ENCODE measurements around the gene SRGAP3. TPM values are rescaled to one million over a fixed set of nuclear protein-coding genes. Genes with fewer than 3 reads are reported as not detected.

Gene SRGAP3
- total RNA-seq, 2 experiments from 2014 or later = 1.8 to 2.5 TPM

DNA sequence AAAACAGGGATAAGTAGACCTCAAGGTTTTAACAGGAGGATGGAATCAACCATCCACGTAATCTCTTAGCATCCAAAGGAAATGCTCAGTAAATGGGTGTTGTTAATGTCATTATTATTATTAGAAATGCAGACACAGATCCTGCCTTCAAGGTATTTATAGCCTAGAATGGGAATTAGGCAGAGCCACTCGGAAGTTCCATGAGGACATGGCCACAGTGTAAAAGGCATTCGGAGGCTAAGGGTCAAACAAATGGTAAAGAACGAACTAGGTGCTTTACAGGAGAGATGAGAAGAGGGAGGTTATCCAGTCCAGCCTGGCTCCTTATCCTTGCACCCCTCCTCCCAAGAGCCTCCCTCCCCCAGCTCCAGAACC, 65.0 kb downstream of the SRGAP3 start:
- Mint-ChIP-seq H3K27me3 (no peaks in the 10 kb centered on the region), H3K9me3 (no peaks in the 10 kb centered on the region), H3K27ac (no peak overlapping the region), H3K4me3 (no peak overlapping the region), H3K4me1 (ENCODE audit: low read depth) (peaks cover 18% of the 10 kb centered on the region), H3K36me3 (ENCODE audit: low read depth) (no peaks in the 10 kb centered on the region)
- intact Hi-C loops (cut with micrococcal nuclease) = no loop called here
- CTCF ChIA-PET = no interaction called here
- TF ChIP-seq, protein P1, sequence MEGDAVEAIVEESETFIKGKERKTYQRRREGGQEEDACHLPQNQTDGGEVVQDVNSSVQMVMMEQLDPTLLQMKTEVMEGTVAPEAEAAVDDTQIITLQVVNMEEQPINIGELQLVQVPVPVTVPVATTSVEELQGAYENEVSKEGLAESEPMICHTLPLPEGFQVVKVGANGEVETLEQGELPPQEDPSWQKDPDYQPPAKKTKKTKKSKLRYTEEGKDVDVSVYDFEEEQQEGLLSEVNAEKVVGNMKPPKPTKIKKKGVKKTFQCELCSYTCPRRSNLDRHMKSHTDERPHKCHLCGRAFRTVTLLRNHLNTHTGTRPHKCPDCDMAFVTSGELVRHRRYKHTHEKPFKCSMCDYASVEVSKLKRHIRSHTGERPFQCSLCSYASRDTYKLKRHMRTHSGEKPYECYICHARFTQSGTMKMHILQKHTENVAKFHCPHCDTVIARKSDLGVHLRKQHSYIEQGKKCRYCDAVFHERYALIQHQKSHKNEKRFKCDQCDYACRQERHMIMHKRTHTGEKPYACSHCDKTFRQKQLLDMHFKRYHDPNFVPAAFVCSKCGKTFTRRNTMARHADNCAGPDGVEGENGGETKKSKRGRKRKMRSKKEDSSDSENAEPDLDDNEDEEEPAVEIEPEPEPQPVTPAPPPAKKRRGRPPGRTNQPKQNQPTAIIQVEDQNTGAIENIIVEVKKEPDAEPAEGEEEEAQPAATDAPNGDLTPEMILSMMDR (IDR thresholded peaks at IDR 0.05) = no peak
- no peak for ATAC-seq
- no peak for DNase-seq
- POLR2A ChIA-PET = no interaction called here

DNA sequence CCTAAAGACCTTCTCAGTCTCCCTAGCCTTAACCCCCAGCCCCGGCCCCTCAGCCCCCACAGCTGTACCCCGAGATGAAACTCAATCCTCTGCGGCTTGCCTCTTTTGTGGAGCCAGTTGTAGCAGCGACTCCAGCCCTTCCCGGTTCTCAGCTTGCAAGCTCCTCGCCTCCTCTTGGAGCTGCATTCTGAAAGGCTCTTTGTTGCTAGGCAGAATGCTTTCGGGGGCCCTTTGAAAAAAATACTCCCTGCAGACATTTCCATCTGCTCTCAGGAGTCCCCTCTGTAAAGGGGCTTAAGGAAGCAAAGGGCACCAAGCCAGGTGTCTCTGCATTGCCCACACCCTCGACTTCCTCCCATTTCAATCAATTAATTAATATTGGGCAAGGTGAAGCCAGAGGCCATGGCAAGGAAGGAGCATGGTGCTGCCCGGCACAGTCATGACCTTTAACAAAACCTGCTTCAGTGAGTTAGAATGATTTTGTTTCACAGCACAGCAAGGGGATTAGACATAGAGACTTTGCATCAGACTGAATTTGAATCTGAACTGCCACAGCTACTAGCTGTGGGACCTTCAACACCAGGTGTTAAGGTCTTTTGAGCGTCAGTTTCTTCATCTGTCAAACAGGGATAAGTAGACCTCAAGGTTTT, 65.5 kb downstream of the SRGAP3 start:
- Mint-ChIP-seq H3K9me3 (no peaks in the 10 kb centered on the region), H3K36me3 (ENCODE audit: low read depth) (no peaks in the 10 kb centered on the region), H3K27me3 (no peaks in the 10 kb centered on the region), H3K27ac (no peak overlapping the region), H3K4me3 (no peak overlapping the region), H3K4me1 (ENCODE audit: low read depth) (peaks cover 19% of the 10 kb centered on the region)
- TF ChIP-seq, protein P1 (IDR thresholded peaks at IDR 0.05) = no peak
- ATAC-seq (no peak), DNase-seq (no peak)
- intact Hi-C loops (cut with micrococcal nuclease) = no loop called here
- POLR2A ChIA-PET = no interaction called here
- CTCF ChIA-PET = no interaction called here

DNA sequence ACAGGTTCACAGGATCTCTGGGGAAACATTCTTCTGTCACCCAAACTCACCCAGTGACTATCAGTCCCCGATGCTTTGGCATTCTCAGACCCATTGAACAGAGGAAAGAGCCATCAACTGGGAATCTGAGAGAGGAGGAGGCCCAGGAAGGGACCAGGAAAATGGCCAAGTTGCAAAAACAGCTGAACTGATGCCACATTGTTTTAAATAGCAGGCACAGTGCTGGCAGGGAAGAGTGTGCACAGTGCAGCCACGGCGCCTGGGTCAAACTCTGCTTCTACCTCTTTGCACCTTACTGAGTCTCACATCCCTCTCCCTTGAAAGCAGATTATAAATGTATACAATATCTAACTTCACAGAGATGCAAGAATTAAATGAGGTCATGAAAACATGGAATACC, 66.4 kb downstream of the SRGAP3 start:
- ChIA-PET POLR2A (no interaction called here), CTCF (no interaction called here)
- H3K9me3 Mint-ChIP-seq = no peaks in the 10 kb centered on the region

DNA sequence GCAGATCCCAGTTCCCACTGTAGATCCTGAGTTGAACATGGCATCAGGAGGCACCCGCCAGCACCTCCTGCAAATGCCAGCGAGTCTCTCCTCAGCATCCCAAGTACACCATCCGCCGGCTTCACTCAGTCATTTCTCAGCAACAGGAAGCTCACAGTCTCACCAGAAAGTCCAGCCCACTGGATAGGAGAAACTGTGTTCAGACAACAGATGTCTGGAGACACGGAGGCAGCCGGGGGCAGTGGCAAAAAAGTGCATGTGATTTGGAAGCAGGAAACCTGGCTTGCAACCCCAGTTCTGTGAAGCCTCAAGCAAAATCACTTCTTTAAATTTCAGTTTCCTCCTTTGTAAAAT, 68.7 kb downstream of the SRGAP3 start:
- Mint-ChIP-seq H3K4me1 (ENCODE audit: low read depth) (peaks cover 22% of the 10 kb centered on the region), H3K4me3 (peak overlapping the region; percentile 51), H3K27ac (peak overlapping the region; percentile 35), H3K27me3 (no peaks in the 10 kb centered on the region), H3K9me3 (no peaks in the 10 kb centered on the region), H3K36me3 (ENCODE audit: low read depth) (no peaks in the 10 kb centered on the region)
- POLR2A ChIA-PET = no interaction called here
- CTCF ChIA-PET = interaction anchor here (1.1 kb wide), 1 partner anchor 13 kb away, joined by 5 read pairs; no protein-coding TSS in a partner anchor
- DNase-seq (peak; percentile 32), ATAC-seq (peak; percentile 54)
- TF ChIP-seq, protein P1 (IDR thresholded peaks at IDR 0.05) = no peak
- intact Hi-C loops (cut with micrococcal nuclease) = no loop called here

More for the DNA sequence above, 66.4 kb downstream of the SRGAP3 start:
- H3K4me1 Mint-ChIP-seq (ENCODE audit: low read depth) = peaks cover 22% of the 10 kb centered on the region
- ATAC-seq (no peak), DNase-seq (no peak)
- no peaks in the 10 kb centered on the region for H3K36me3 Mint-ChIP-seq (ENCODE audit: low read depth)
- H3K27ac Mint-ChIP-seq = no peak overlapping the region
- no peak overlapping the region for H3K4me3 Mint-ChIP-seq
- TF ChIP-seq, protein P1 (IDR thresholded peaks at IDR 0.05) = no peak
- H3K27me3 Mint-ChIP-seq = no peaks in the 10 kb centered on the region
- intact Hi-C loops (cut with micrococcal nuclease) = no loop called here

DNA sequence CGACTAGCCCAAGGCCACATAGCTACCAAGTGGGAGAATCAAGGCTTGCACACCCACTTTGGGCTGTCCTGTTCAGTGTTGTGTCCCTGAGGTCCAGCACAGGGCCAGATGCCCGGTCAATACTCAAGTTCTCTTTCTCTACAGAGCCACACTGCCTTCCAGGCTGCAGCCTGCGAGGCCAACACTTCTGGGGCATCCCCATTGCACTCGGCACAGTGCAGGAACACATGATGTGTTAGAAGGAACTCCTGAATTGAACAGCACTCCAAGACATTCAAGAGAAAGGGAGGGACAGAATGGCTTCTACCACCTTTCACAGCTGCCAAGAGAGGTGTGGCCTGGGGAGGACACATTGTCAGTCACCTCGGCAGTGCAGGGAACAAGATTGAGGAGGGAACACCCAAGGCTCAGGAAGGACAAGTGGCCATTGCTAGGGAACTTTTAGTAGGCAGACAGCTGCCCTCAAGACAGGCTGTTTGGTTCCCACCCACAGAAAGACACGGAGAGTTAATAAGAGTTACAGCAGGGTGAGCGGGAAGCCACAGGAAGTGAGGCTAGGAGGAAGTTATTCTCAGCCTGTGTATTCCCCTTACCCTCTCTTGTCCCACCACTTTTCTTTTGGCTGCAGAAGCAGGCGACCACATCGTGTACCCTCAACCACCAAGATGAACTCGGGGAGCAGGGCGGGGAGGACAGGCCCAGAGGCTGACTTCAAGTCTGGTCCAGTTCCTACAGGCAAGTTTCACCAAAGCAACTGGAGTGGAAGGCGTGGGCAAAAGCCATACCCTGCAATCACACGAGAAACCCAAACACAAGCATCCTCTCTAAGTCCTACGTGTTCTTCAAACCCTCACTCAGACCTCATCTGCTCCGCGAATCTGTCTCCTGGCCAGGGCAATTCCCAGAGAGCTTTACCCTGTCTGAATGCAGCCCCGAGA, 69.4 kb downstream of the SRGAP3 start:
- H3K4me3 Mint-ChIP-seq = peak overlapping the region; percentile 51
- ChIA-PET CTCF (interaction anchor here (1.1 kb wide), 1 partner anchor 12 kb away, joined by 5 read pairs; no protein-coding TSS in a partner anchor), POLR2A (no interaction called here)
- DNase-seq (peak; percentile 10), ATAC-seq (peak; percentile 72)
- H3K36me3 Mint-ChIP-seq (ENCODE audit: low read depth) = no peaks in the 10 kb centered on the region
- peak overlapping the region; percentile 74 for H3K27ac Mint-ChIP-seq
- H3K4me1 Mint-ChIP-seq (ENCODE audit: low read depth) = peaks cover 22% of the 10 kb centered on the region
- intact Hi-C loops (cut with micrococcal nuclease) = no loop called here
- H3K27me3 Mint-ChIP-seq = no peaks in the 10 kb centered on the region
- TF ChIP-seq, protein P1 (IDR thresholded peaks at IDR 0.05) = no peak
- H3K9me3 Mint-ChIP-seq = no peaks in the 10 kb centered on the region

Measured in activated CD8-positive, alpha-beta T cell treated with anti-CD3 and anti-CD28 coated beads for 36 hours (primary cell).